NCI-H446 treated with DMSO at 0.1 percent for 48 hours (cell line): ENCODE data around the gene CCDC27.
"Not testable (repeated sequence)": the region's sequence is repeated elsewhere in the genome, so short reads cannot be mapped to it uniquely, and the experiment has no call there.

Experiments
- DNase-seq: peaks from one replicate; lab custom pipeline; 2025; lab: John Stamatoyannopoulos, UW

Gene CCDC27

GRCh38 chr1:3718764-3719163 is 33.5 kb upstream of the CCDC27 start:
- no peak for DNase-seq

- DNase-seq: no peak
These were observed 30.2 kb upstream of the CCDC27 start for GRCh38 chr1:3721955-3722465.

- no peak for DNase-seq
These were observed 29.4 kb upstream of the CCDC27 start for GRCh38 chr1:3722846-3723245.

- DNase-seq: not testable (repeated sequence)
These were observed 27.7 kb upstream of the CCDC27 start for GRCh38 chr1:3724416-3725030.

GRCh38 chr1:3725366-3725765 is 26.9 kb upstream of the CCDC27 start:
- no peak for DNase-seq

- no peak for DNase-seq
These were observed 25.0 kb upstream of the CCDC27 start for GRCh38 chr1:3727042-3727824.

- no peak for DNase-seq
These were observed 24.1 kb upstream of the CCDC27 start for GRCh38 chr1:3727825-3728776.

- DNase-seq: no peak
These were observed 22.4 kb upstream of the CCDC27 start for GRCh38 chr1:3729594-3730542.

GRCh38 chr1:3730543-3731247 is 21.6 kb upstream of the CCDC27 start:
- DNase-seq: no peak

- no peak for DNase-seq
These were observed 20.4 kb upstream of the CCDC27 start for GRCh38 chr1:3731583-3732433.

- DNase-seq: no peak
These were observed 19.7 kb upstream of the CCDC27 start for GRCh38 chr1:3732434-3733093.

GRCh38 chr1:3733094-3733882 is 19.0 kb upstream of the CCDC27 start:
- no peak for DNase-seq

GRCh38 chr1:3733883-3734589 is 18.2 kb upstream of the CCDC27 start:
- DNase-seq: no peak

- DNase-seq: no peak
These were observed 17.6 kb upstream of the CCDC27 start for GRCh38 chr1:3734602-3735001.

- no peak for DNase-seq
These were observed 17.1 kb upstream of the CCDC27 start for GRCh38 chr1:3735027-3735681.

GRCh38 chr1:3735688-3736087 is 16.6 kb upstream of the CCDC27 start:
- DNase-seq: no peak

- DNase-seq: no peak
These were observed 16.1 kb upstream of the CCDC27 start for GRCh38 chr1:3736131-3736561.
